HG02938 (cell line): ENCODE measurements around the gene TUBB2B.
"Not testable (repeated sequence)": the region's sequence is repeated elsewhere in the genome, so short reads cannot be mapped to it uniquely, and the experiment has no call there.

Experiments used
- ATAC-seq: cut with Tn5 transposase; IDR thresholded peaks from one replicate; pipeline ENCODE4 v1.9.1; 2021; ENCODE audit warnings: mild to moderate bottlenecking, moderate library complexity; ENCODE audit not compliant: unreplicated experiment

Gene TUBB2B

DNA sequence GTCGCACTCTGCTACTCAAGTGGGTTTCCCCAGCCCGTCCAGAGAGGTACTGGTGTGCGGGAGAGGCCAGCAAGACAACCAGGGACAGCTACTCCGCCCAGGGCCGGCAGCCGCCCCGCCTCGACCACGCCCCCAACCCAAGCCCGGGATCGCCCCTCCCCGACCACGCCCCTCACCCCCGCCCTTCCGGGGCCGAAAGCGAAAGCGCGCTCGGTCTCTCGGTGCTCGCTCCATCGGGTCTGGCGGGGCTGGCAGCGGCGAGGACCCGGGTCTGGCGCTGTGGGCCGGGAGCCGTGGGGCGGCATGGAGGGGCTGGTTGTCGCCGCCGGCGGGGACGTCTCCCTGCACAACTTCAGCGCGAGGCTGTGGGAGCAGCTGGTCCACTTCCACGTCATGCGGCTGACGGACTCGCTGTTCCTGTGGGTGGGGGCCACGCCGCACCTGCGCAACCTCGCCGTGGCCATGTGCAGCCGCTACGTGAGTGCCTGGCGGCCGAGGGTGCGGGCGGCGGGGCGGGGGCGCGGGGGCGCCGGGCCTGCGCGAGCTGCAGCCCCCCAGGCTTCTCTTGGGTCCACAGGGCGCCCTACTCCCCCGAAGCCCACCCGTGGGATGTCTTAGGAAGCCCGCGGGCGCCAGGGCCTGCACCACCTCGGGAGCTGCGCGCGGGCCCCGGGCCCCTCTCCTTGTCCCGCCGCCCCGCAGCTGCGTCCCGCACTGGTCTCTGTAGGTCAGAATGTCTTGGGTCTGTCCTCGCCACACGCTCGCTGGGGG, 31.5 kb upstream of the TUBB2B start, which contains the start of gene PSMG4:
TSS of gene PSMG4 (plus strand) at position 228 of the 771 bp plus-strand sequence. CDS start at position 304, 76 bp downstream.
- ATAC-seq: peak; percentile 73

DNA sequence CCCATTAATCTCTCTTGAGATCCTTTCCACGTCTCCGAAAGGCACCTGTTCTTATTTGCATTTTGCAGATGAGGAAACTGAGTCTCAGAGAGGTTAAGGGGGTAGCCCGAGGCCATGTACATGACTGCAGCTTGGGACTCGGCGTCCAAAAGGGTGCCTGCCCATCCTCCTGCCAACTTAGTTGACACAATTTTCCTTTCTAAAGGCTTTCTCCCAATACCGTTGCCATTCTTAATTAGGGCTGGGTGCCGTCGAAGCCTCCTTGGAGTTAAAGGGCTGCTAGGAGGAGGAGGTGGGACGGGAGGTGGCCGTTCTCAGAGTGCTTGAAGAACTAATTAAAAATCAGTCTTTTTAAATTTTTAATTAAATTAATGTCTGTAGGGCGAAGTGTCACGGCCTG, 30.7 kb upstream of the TUBB2B start:
- ATAC-seq: no peak

DNA sequence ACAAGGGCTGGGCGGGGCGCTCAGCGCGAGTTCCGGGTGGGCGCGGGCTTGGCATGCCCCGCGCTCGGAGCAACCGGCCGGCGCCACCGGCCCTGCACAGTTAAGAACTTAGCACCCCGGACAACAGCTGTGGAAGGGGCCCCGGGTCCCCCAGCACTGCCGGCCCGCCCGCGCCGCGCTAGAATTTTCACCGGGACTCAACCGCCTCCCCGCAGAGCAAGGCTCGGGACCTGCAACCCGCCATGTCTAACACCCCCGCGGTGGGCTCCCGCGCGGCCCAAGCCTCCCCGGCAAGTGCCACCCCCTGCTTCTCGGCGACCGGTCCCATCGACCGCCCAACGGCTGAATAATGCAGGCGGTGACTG, 26.1 kb upstream of the TUBB2B start:
- ATAC-seq: no peak

DNA sequence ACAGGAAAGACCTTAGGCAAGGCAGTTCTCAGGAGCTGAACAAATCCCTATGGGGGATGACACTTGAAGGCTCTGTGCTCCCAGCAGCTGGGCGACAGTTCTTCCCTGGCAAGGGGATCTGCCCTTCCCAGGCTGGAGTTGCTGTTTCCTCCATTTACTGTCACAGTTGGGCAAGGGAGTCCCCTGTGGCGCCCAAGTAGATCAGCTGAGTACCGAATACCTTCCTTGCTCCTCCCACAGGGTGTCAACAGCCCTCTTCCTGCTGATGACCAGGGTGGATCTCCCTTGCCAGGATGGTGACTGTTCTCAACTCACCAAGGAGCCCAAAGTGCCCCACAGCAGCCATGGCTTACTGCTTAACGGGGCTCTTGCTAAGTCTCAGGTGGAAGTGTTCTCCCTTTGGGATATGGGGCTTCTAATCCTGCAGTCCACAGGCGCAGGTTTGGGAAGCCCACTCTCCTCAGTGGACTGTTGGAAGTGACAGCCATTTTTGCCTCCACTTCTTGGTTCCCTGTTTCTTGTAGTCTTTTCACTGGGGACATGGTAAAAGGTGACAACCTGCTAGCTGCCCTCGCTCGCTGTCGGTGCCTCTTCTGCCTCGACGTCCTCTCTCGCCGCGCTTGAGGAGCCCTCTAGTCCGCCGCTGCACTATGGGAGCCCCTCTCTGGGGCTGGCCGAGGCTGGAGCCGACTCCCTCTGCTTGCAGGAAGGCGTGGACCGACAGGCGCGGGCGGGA, 25.6 kb upstream of the TUBB2B start:
- ATAC-seq: no peak

DNA sequence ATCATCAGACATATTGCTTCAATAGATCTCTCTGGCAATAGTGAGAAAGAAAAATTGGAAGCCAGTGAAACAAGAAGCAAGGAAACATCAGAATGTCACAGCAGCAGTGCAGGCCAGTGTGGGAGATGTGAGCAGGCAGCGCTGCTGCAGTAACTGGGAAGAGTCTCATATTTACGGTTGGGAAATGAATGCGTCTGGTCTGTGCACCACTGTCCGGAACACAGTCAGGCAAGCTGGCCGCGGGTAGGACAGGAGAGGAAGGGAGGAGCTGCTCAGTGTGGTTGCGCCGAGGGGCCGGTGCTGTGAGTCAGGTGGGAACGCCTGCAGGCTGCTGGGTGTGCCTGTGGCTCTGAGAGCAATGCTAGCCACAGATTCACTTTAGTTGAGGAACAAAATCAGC, 24.9 kb upstream of the TUBB2B start:
- ATAC-seq: no peak

DNA sequence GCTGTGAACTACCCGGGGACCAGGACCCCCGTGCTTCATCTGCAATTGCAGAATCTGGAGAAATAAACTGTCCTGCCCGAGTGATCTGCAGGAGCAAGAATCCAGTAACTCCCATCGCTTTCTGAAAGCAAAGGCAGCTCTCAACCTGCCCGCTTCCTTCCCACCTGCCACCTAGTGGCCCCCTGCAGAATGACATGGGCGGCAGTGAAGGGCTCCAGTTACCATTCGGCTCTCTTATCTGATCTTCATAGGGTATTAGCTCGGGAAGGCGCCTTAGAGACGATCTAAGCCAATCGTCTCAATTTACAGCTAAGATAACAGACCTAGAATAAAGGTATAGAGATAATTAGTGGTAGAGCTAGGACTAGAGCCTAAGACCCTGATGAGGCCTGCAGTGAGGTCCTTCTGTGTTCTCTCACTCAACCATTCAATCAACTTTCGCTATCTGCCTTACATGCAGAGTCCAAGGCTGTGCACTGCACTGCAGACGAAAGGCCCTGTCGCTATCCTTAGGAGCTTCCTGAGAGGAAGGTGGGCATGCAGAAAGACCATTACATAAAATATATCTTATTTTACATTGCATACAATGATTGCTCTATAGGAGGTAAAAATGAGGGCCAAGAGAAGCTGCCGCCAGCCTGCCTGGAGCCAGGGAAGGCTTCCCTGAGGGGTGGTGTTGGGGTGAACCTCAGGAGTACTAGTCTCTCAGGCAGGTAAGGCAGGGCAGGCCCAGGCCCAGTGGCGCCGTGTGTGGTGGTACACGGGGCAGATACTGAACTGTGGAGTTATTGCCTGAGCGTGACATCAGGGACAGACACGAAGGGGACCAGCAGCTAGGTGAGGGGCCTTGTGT, 24.2 kb upstream of the TUBB2B start:
- ATAC-seq: peak; percentile 77

DNA sequence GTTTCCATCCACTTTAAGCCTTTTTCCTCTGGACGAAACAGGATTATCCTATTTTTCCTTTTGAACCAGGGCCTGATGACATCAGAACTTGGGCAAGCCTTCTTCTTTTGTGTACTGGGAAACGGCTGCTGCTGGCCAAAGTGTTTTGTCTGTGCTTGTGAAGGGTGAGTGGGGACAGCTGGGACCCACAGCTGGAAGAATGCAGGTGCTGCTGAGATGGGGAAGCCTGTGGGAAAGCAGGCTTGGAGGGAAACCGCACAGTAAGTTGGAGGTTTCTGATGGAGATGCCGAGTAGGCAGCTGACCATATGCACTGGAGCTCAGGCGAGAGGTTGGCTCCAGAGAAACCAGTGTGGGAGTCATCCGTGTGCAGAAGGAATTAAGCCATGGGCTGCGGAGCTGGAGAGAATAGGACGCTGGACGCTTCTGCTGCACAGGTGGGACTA, 22.8 kb upstream of the TUBB2B start:
- no peak for ATAC-seq

DNA sequence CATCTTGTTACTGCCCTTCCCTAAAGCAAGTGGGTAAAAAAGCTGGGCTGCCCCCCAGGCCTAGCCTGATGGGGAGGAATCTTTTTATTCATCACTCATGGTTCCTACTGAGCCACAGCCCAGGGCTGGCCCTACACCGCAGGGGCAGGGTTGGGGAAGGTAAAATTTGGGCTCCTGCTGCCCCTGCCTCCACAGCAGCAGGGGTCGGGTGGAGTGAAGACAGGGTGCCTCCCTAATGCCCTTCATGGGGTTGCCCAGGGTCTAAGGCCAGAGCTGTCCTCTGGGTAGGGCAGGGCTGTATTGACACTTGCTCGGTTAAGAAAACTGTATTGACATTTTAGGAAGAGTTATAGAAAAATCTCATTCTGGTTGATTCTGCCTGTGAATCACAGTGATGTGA, 22.4 kb upstream of the TUBB2B start:
- ATAC-seq: no peak

DNA sequence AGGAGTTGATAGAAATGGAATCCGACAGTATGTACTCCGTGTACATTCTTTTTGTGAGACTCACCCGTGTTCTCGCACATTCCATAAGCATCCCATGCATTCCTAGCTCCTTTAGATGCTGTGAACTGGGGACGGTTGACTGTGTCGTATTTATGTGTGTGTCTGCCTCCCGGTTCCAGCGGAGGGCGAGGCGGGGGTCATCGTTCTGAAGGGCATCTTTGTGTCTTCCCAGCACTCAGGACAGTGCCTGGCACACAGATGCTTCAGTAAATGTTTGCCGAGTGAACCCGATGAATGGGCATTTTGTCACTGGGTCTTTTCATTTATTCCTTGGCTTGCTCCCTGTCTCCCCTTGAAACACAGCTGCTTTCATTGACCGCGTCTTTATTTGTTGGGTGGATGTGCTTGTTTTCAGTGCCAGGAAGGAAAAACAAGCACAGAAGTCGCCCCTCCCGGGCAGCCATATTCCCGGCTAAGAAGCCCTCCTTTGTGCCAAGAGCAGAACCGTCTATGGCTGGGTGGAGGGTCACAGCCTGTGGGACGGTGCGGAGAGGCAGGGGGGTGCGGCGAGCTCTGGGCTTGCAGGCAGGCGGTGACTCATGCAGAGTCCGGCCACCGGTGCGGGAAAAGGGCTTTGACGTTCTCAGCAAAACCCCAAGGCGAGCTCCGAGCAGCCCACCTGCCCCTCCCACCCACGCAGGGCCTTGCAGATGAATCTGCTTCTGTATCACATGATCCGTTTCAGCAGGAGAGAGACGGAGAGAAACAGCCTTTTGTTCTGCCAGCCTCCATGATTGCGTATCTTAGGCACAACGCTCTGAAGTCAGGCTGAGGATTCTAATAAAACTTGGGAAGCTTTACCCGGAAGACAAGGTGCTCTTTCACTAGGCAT, 20.0 kb upstream of the TUBB2B start:
- ATAC-seq: no peak

DNA sequence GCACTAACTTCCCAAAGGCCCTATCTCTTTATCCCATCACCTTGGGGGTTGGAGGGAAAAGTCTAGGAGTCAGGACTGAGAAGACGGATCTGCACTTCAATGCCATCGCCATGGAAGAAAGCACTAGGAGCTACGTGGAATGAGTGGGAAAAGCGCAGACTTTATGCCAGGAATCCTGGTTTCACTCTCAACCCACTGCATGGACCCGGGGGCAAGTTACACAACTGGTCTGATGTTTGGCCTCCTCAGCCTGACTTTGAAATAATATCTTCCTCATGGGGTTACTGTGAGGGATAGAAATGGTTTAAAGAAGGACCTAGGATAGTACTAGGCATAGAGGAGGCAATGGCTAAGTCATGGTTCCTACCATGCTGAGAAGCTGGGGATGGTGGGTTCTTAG, 17.8 kb upstream of the TUBB2B start:
- no peak for ATAC-seq

DNA sequence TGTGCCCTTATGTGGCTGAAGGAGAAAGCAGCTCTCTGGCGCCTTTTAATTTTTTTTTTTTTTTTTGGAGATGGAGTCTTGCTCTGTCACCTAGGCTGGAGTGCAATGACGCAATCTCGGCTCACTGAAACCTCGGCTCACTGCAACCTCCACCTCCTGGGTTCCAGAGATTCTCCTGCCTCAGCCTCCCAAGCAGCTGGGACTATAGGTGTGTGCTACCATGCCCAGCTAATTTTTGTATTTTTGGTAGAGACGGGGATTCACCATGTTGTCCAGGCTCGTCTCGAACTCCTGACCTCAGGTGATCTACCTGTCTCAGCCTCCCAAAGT, 17.3 kb upstream of the TUBB2B start:
- not testable (repeated sequence) for ATAC-seq

DNA sequence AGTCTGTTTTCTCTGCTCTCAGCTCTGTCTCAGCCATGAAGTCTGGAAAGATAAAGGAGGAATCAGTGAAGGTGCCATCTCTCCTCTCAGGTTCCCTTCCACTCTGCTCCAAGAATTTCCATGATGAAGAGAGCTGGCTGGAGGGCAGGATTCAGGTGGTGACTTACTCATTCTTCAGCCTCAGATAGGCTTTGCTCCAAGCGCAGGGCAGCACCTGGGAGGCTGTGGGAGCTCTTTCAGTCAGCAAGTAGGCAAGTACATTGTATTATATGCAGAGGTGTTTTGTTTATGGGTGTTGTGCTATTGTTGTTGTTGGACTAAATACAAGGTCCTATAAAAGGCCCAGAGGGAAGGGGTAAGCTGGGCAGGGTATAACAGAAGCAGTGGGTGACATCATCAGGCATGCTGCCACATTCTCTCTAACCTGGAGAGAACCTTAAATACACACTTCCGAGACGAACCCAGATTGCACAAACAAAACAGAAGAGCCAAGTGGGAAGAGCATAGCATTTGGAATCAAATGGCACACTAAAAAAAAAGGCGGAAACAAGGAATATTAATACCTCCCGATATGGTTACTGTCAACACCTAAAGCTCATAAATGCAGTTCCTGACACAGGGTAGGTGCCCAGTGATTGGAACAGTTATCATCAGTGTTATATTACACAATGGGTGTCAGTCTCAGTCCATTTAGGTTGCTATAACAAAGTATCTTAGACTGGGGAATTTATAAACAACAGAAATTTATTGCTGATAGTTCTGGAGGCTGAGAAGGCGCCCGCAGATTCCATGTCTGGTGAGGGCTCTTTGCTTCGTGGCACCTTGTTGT, 16.8 kb upstream of the TUBB2B start:
- no peak for ATAC-seq

DNA sequence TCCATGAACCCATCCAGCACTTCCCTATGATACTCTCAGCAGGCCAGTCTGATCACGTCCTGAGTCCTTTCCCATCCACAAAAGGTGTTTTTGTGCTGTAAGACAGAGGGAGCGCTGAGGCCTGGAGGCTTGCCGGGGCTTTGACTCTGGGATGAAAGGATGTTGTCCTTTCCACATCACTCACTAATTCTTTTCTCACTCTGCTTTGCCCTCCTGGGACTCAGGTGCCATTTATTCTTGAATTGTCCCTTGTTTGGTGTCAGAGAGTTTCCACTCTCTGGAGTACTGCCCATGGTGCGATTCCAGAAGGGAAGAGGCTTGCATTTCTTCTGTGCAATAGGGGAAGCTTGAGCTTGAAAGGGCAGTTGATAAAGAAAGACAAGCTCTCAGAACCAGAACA, 15.3 kb upstream of the TUBB2B start:
- no peak for ATAC-seq

DNA sequence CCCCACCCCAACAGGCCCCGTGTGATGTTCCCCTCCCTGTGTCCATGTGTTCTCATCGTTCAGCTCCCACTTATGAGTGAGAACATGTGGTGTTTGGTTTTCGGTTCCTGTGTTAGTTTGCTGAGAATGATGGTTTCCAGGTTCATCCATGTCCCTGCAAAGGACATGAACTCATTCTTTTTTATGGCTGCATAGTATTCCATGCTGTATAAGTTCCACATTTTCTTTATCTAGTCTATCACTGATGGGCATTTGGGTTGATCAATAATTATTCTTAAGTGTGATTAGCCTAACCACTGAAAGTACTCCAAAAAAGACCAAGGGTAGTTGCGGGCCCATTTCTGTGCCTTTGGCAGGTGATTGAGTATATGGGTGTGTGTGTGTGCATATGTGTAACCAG, 14.3 kb upstream of the TUBB2B start:
- not testable (repeated sequence) for ATAC-seq

DNA sequence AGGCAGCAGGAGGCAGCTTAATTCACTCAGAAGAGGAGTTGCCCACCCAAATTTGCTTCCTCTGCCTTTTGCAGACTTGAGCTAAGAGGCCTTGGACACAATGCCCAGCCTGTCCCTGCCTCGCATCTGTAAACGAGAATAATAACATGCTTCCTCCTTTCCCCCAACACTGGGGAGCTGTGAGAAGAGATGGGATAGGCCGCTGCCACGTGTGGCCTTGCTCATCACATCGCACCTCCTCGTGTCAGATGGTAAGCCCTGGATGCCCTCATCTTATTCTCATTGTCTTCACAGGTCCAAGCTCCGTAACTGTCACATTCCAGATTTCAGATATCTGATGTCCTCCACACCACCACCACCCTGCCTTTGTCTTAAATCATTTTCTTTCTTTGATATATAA, 13.1 kb upstream of the TUBB2B start:
- ATAC-seq: no peak

DNA sequence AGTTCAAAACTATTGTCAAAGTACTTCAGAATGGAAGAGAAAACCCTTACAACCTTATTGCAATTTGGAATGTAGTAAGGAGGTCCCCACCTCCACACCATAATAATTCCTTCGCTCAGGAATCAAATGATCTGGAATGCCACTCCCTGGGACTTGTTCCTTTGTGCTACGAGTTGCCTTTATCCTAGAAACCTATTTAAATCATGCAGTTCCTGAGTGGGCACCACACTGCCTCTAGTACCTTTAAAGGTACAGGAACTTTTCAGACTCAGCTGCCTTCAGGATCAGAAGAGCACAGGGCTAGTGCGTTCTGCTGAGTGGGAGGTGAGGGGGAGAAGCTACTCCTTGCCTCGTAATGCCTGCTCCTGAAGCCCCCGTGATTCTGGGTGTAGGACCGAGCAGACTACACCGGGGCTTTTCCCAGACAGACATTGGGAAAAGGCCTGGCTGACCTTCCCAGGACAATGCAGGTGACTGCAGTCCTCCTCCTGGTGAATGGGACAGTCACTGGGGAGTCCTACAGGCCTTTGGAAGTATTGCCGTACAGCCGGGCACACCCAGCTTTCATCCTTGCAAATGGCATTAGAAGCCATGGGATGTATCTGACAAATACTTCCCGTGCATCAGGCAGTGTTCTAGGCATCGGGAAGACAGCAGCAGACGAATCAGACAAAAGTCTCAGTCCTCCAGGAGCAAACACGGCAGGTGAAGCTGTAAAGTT, 11.8 kb upstream of the TUBB2B start:
- ATAC-seq: no peak

DNA sequence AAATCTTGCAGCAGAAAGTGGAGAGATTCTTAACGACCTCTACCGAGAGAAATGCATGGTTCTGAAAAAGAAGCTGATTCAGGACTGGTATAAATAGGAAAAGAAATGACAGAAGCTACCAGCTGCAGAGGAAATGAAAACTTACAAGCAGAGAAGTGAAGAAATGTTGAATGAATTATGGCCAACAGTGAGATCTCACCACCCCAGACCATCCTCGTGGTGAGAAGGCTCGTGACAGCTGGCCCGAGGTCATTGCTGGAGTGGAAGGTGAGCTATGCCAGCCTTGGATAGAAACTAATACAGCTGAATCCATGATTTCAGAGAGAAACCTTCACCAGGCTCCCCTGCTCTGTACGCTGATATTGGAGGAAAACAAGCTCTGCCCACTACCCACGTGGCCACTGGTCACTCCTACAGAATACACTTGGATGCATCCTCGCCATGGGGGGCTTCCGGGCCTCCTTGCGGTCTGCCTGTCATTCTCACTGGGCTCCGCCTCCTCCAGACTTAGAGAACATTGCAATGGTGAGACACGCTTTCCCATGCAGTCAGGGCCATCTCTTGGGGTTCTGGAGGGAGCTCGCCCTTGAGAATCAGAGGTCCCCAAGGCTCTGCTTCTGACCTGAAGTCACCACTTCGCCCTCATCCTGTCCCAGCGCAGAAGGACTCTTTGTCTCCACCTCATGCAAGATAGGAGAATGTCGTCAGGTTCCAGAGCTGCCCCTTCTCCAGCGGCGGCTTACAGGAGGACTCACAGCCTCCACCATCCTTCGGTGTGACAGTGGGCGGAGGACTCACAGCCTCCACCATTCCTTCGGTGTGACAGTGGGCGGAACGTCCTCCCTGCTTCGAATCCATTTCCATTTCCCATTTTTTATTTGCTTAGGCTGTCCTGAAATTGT, 10.6 kb upstream of the TUBB2B start:
- no peak for ATAC-seq

DNA sequence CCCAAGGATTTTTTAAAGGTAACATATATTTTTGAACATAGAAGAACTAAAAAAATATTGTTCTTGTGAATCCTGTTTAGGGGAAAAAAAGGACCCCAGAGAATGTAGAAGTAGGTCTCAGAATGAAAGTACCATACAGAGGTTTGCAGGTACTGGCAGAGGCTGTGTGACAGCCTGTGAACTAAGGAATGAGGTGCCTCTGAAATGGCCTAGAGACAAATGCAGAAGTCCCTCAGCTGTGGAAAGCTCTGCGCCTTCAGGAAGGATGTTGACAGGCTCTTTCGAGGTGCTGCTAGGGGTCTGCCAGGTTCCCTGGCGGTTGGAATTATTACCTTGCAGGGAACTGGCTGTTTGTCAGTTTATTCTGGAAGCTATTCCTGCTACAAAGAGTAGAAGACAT, 8.6 kb upstream of the TUBB2B start:
- no peak for ATAC-seq
